HG02840 (cell line): ENCODE results near the gene ALG5.

Experiments
- ATAC-seq: cut with Tn5 transposase; IDR thresholded peaks from one replicate; pipeline ENCODE4 v1.9.1; 2021; ENCODE audit warnings: mild to moderate bottlenecking, moderate library complexity, moderate number of reproducible peaks; ENCODE audit not compliant: unreplicated experiment, low FRiP score

ALG5 gene

GRCh38 chr13:36918246-36919131, 80.7 kb downstream of the ALG5 start:
- no peak for ATAC-seq

- ATAC-seq: no peak
These were observed 81.8 kb downstream of the ALG5 start for GRCh38 chr13:36917311-36917710.

GRCh38 chr13:36915896-36916640, 83.1 kb downstream of the ALG5 start:
- ATAC-seq: no peak

- no peak for ATAC-seq
These were observed 84.0 kb downstream of the ALG5 start for GRCh38 chr13:36915106-36915505.

- no peak for ATAC-seq
These were observed 84.5 kb downstream of the ALG5 start for GRCh38 chr13:36914648-36915047.

GRCh38 chr13:36913463-36913862, 85.7 kb downstream of the ALG5 start:
- ATAC-seq: no peak

- no peak for ATAC-seq
These were observed 86.2 kb downstream of the ALG5 start for GRCh38 chr13:36912973-36913372.

- ATAC-seq: no peak
These were observed 86.8 kb downstream of the ALG5 start for GRCh38 chr13:36912369-36912768.

- no peak for ATAC-seq
These were observed 88.6 kb downstream of the ALG5 start for GRCh38 chr13:36910545-36910944.

- ATAC-seq: no peak
These were observed 91.3 kb downstream of the ALG5 start for GRCh38 chr13:36907821-36908220.

GRCh38 chr13:36907266-36907665, 91.9 kb downstream of the ALG5 start:
- no peak for ATAC-seq

- no peak for ATAC-seq
These were observed 93.2 kb downstream of the ALG5 start for GRCh38 chr13:36905944-36906343.

- no peak for ATAC-seq
These were observed 95.1 kb downstream of the ALG5 start for GRCh38 chr13:36903925-36904595.
